Nephron progenitor cell (in vitro differentiated cells): ENCODE measurements around the gene LGI1.

Experiments
- DNase-seq: peaks from one replicate; pipeline ENCODE4 v3.0.0; 2021
- H3K27ac Mint-ChIP-seq: 2 replicates; pipeline ENCODE4 v1.8.0; 2021; ENCODE audit warnings: mild to moderate bottlenecking, moderate library complexity, mixed read lengths
- H3K27me3 Mint-ChIP-seq: 2 replicates; pipeline ENCODE4 v1.8.0; 2021; ENCODE audit warnings: mild to moderate bottlenecking, low read depth, mixed read lengths; ENCODE audit not compliant: poor library complexity
- H3K36me3 Mint-ChIP-seq: 2 replicates; pipeline ENCODE4 v1.8.0; 2021; ENCODE audit warnings: low read depth, mixed read lengths
- H3K4me1 Mint-ChIP-seq: 2 replicates; pipeline ENCODE4 v1.8.0; 2021; ENCODE audit warnings: mixed read lengths
- H3K4me3 Mint-ChIP-seq: 2 replicates; pipeline ENCODE4 v1.8.0; 2021; ENCODE audit warnings: mild to moderate bottlenecking, moderate library complexity, mixed read lengths
- H3K9me3 Mint-ChIP-seq: 2 replicates; pipeline ENCODE4 v1.8.0; 2021; ENCODE audit warnings: mild to moderate bottlenecking, moderate library complexity, mixed read lengths
- CTCF ChIP-seq: fragments of 200-600 bp; sonication (generic); IDR thresholded peaks from 2 replicates; pipeline ENCODE4 v1.5.0; 2021; ENCODE audit warnings: antibody characterized with exemption

The LGI1 gene

GRCh38 chr10:93757801-93758507 lies at the start of gene LGI1:
TSS of gene LGI1 (plus strand) at chr10:93757936. CDS start at chr10:93758145, 209 bp downstream.
- Mint-ChIP-seq H3K27ac (peak within 1 kb of the TSS; percentile 86), H3K27me3 (peaks cover under 1% of the 10 kb centered on the region), H3K9me3 (no peaks in the 10 kb centered on the region), H3K36me3 (no peaks in the 10 kb centered on the region), H3K4me3 (peak within 1 kb of the TSS; percentile 60), H3K4me1 (peaks cover 87% of the 10 kb centered on the region)
- DNase-seq = no peak
- no peak for TF ChIP-seq CTCF

GRCh38 chr10:93710333-93710909 lies 47.3 kb upstream of the LGI1 start:
- no peak for TF ChIP-seq CTCF
- Mint-ChIP-seq H3K27me3 (peaks cover 9% of the 10 kb centered on the region), H3K4me3 (no peak overlapping the region), H3K36me3 (no peaks in the 10 kb centered on the region), H3K9me3 (peaks cover 7% of the 10 kb centered on the region), H3K27ac (no peak overlapping the region), H3K4me1 (no peaks in the 10 kb centered on the region)
- DNase-seq = no peak

GRCh38 chr10:93711891-93712290 lies 45.8 kb upstream of the LGI1 start:
- Mint-ChIP-seq H3K27ac (no peak overlapping the region), H3K9me3 (peaks cover 7% of the 10 kb centered on the region), H3K4me1 (no peaks in the 10 kb centered on the region), H3K36me3 (no peaks in the 10 kb centered on the region), H3K4me3 (no peak overlapping the region), H3K27me3 (peaks cover 5% of the 10 kb centered on the region)
- DNase-seq = no peak
- no peak for TF ChIP-seq CTCF

- H3K27me3 Mint-ChIP-seq = peaks cover 8% of the 10 kb centered on the region
- no peak for DNase-seq
- H3K9me3 Mint-ChIP-seq = peaks cover 7% of the 10 kb centered on the region
- no peak overlapping the region for H3K4me3 Mint-ChIP-seq
- H3K4me1 Mint-ChIP-seq = no peaks in the 10 kb centered on the region
- no peak for TF ChIP-seq CTCF
- H3K27ac Mint-ChIP-seq = no peak overlapping the region
- no peaks in the 10 kb centered on the region for H3K36me3 Mint-ChIP-seq
These were observed 45.1 kb upstream of the LGI1 start for GRCh38 chr10:93712593-93712992.

GRCh38 chr10:93715345-93715744 lies 42.4 kb upstream of the LGI1 start:
- no peak for TF ChIP-seq CTCF
- H3K9me3 Mint-ChIP-seq = peaks cover 7% of the 10 kb centered on the region
- no peak overlapping the region for H3K27ac Mint-ChIP-seq
- no peaks in the 10 kb centered on the region for H3K36me3 Mint-ChIP-seq
- H3K27me3 Mint-ChIP-seq = peaks cover 19% of the 10 kb centered on the region
- no peak for DNase-seq
- no peaks in the 10 kb centered on the region for H3K4me1 Mint-ChIP-seq
- H3K4me3 Mint-ChIP-seq = no peak overlapping the region

GRCh38 chr10:93716766-93717165 lies 41.0 kb upstream of the LGI1 start:
- DNase-seq = no peak
- peaks cover 7% of the 10 kb centered on the region for H3K9me3 Mint-ChIP-seq
- no peak for TF ChIP-seq CTCF
- no peaks in the 10 kb centered on the region for H3K36me3 Mint-ChIP-seq
- no peak overlapping the region for H3K4me3 Mint-ChIP-seq
- peaks cover 19% of the 10 kb centered on the region for H3K27me3 Mint-ChIP-seq
- H3K27ac Mint-ChIP-seq = no peak overlapping the region
- H3K4me1 Mint-ChIP-seq = no peaks in the 10 kb centered on the region
